IPS DF 4.7 (cell line): Measurements from ENCODE around the gene SUFU.

Source experiments
- DNase-seq: peaks from one replicate; pipeline ENCODE4 v3.0.0-alpha.2; 2013; ENCODE audit warnings: low spot score; ENCODE audit errors: extremely low read depth

Gene SUFU

DNA sequence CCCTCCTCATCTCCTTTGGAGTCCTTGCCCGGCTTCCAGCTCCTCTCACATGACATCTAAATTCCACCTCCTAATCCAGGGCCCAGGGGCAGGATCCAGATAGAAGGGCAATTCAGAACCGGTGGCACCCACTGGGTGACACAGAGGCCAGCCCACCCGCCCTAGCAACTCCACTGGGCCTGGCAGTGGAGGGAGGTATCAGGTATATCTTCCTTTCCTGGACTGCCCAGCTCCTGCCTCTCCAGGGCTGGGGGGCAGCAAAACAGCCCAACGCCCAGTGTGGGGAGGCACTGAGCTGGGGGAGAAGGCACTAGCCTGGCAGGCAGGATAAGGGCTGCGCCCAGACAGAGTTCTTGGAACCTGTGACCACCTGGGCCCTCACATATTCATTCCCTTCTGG is 130.1 kb downstream of the SUFU start:
- DNase-seq = no peak

DNA sequence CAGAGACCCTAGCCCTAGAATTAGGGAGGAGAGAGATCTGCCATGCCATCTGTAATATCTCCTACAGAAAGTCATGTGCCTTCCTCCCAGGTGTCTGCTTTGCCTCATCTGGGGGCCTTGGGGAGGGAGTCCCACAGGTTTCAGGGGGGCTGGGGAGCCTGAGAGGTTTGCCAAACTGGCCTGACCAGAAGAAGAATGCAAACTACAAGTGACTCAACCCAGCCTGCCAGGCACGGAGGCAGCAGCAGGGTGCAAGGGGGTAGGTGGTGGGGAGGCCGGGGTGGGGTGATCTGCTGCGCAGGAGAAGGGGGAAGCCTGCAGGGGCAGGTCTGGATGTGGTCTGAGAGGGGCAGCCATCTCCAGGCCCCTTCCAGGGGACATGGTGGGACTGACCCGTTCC is 130.9 kb downstream of the SUFU start:
- DNase-seq = no peak

DNA sequence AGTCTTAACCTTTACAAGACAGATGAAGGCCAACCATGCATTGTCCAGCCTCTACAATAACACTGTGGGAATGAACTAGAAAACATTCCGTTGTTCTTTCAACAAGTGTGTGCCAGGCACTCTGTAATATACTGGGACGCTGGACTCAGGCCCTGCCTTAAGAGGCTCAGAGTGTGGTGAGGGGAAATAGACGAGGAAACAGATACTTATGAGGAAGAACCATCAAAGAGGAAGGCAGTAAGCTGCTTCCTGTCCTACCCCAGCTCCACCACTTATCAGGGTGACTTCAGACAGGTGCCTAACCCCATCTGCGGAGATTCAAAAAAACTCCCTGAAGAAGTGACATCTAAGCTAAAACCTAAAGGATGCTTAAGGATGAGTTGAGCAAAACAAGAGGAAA is 131.6 kb downstream of the SUFU start:
- no peak for DNase-seq

DNA sequence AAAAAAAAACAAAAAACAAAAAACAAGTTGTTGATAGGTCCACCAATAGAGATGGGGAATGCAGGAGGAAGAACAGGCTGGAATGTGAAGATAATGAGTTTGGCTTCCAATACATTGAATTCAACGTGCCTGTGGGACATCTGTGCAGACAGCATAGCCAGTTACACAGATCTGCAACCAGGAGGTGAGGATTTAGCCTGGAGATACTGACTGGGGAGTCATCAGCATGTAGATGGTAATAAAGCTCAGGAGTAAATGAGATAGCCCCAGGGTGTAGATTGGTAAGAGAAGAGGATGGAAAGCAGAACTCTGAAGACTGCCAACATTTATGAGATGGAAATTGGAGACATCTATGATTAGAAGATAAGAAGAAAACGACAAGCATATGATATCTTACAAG is 135.8 kb downstream of the SUFU start:
- no peak for DNase-seq

DNA sequence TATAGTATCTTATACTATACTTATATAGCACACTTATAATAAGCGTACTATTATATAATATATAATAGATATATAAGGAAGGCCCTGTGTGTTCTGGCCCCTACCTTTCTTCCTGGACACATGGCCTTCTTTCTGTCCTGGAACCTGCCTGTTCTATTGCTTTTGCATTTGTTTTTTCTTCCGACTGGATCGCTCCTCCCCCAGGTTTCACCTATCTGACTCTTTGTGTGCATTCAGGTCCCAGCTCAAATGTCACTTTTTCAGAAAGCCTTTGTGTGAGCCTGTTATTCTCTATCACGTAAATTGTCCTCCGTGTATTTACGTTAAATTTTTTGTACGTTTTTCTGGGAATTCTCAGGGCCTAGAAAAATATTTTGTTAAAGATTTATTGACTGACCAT is 137.6 kb downstream of the SUFU start:
- DNase-seq = no peak

DNA sequence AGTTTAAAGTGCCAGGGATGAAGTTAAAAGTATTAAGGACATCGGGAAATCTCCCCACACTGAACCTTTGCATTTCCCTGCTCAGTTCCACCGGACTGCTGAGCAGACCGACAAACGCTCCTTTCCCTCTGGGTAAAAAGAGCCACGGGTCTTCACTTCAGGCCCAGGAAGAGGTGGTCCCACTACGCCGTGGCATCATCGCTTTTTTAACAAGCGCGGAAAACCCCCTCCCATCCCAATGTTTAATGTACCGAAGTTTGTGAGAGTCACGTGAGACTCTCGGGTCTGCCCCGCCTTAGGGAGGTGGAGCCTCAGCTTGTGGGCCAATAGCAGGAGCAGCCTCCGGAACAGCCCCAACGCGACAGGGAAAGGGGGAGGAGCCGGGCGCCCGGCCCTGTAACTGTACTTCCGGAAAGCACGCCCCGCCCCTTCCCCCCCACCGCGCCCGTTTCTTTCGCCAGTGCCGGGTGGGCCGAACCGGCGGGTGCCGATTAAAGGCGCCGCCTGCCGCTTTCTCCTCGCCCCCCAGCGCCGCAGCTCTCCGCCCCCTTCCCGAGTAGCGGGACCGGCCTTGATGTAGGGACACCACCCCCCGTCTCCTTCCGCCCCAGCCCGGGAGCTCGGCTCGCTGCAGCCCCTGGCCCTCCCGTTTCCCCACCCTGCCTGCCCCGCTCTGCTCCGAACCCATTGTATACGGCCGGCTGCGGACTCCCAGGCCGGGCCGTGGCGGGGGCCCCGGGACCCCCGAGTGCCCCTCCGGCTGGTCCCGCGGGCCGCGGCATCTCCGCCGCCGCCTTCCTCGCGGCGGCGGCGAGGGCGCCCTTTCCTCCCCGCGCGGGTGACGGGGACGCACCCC is 138.3 kb downstream of the SUFU start:
- DNase-seq = peak; percentile 85

DNA sequence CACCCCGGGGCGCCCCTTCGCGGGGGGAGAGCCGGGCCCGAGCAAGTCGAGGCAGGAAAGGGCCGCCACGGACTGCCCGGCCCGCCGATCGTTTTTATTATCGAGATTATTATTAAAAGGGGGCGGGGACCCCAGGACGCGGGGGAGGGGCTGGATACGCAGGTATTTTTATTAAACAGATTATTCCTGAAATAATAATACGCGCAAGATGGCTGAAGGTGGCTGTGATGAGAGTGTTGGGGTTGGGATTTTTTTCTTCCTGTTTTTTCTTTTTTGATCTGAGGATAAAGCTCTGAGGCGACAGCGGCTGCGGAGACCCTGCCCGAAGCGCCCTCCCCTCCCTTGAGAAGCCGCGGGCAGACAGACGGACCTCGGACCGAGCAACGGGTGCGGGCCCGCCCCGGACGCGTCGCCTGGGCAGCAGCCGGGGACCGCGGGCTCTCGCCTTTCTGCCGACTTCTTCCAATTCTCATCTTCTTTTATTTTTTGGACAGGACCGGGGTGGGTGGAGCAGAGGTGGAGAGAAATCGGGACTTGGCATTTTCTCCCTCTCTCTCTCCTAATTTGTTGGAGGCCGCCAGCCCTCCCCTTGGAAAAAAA is 139.1 kb downstream of the SUFU start:
- no peak for DNase-seq

DNA sequence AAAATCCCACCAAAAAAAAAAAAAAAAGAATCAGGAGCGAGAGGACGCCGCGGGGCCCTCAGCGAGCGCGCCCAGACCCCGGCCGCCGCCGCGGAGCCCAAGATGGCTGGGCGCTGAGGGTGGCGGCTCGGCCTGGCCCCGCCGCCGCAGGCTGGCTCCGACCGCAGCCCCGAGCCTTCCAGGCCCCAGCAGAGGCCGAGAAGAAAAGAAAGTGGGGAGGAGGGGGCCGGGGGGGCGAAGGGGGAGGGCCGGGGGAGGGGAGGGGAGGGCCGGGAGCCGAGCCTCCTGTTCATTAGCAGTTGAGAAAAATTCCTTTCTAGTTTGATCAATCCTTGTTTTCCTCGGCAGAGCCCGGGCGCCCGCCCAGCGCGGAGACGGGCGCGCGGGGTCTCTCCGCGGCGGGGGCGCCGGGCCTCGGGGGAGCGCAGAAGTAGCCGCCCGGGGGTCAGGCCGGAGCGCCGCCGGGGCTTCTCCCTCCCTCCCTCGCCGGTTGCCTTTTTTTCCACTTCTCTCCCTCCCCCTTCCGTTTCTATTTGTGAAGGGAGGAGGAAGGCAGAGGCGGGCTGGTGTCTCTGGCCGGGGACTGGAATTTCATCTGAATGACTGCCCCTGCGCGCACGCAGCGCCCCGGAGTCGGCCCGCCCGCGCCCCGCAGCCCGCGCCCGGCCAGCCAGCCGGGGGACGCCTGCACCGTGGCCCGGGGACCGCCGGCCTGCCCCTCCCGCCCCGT is 139.7 kb downstream of the SUFU start:
- DNase-seq = no peak

DNA sequence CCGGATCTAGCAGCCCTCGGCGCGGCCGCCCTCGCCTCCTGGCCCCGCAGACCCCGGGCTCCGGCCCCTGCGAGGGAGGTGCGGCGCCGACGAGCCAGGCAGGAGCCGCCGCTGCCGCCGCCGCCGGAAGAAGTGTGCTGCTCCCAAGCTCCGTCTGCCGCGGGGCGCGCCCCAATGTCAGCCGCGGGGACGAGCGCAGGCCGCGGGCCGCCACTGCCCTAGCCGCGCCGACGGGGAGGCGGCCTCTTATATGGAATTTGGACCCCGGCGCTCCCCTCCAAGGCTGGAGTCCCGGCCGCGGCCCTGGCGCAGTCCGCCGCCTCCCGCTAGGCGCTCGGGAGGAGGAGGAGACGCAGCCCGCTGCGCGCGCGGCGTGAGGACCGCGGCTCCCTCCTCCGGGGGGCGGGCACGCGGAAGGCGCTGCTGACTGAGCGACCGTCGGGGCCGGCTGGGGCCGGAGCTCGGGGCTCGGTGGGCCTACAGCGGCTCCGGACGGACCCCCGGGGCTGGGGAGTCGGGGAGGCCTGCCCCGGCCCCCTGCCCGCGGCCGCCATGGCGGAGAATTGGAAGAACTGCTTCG is 140.4 kb downstream of the SUFU start, which contains the start of gene TRIM8:
Gene TRIM8 (plus strand): TSS at position 414 of the 580 bp plus-strand sequence. CDS start 139 bp downstream, at position 553.
- DNase-seq = no peak

DNA sequence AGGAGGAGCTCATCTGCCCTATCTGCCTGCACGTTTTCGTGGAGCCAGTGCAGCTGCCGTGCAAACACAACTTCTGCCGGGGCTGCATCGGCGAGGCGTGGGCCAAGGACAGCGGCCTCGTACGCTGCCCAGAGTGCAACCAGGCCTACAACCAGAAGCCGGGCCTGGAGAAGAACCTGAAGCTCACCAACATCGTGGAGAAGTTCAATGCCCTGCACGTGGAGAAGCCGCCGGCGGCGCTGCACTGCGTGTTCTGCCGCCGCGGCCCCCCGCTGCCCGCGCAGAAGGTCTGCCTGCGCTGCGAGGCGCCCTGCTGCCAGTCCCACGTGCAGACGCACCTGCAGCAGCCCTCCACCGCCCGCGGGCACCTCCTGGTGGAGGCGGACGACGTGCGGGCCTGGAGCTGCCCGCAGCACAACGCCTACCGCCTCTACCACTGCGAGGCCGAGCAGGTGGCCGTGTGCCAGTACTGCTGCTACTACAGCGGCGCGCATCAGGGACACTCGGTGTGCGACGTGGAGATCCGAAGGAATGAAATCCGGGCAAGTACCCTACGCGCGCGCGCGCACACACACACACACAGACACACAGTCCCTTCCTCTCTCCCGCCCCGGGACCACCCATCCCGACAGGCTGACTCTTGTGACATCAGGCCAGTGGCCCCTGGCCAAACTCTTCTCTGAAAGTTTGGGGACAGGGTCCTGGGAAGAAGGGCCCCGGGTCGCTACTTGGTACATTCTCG is 141.0 kb downstream of the SUFU start:
- DNase-seq = no peak

DNA sequence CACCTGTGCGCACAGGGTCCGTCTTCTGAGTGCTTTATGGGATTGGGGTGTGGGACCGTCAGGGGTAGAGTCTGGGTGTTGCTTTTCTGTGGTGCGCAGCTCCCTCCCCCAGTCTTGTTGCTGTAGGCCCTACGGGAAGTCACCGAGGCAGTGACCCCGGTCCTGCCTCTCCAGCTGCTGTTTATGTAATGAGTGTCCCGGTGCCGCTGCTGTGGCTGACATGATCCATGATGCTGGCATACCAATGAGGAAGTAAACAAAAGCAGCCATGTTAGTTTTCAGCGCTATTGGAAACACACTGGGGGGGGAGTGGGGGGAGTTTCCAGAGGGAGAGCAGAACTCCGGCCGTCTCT is 141.6 kb downstream of the SUFU start:
- DNase-seq = no peak

DNA sequence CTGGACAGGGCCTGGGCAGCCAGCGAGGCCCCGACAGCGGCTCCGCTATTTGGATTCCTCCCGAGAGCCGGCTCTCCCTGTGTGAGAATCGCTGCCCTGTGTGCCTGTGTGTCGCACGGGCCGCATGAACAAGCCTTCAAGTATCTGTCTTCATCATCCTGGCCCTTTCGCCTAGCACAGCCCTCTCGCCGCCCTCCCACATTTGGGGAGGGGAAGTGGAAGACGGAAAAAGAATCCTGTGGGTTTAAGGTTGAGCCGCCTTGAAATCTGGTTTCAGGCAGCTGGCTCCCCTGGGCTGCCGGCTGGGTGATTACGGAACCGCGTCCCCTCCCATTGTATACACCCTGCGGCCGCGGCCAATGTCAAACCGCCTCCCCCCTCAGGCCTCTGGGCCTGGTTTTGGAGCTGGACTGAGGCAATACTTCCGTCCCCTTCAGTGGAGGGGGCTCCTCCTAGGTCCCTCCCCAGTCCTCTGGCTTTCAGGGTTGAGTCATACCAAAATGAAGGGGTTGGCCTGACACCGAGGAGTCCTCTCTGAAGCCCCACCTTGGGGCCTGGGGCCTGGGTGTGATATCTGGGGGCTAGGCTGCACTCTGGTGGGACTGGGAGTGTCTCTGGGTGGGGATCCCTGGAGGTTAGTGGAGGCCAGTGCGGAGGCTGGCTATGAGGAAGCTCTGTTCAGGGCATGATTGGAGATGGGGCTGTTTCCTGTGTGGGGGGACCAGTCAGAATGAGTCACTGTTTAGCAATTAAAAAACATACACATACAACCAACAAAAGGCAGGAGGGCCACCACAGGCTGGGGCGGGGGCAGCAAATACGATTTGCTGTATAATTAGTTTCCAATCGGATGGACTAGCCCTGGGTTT is 142.2 kb downstream of the SUFU start:
- no peak for DNase-seq

DNA sequence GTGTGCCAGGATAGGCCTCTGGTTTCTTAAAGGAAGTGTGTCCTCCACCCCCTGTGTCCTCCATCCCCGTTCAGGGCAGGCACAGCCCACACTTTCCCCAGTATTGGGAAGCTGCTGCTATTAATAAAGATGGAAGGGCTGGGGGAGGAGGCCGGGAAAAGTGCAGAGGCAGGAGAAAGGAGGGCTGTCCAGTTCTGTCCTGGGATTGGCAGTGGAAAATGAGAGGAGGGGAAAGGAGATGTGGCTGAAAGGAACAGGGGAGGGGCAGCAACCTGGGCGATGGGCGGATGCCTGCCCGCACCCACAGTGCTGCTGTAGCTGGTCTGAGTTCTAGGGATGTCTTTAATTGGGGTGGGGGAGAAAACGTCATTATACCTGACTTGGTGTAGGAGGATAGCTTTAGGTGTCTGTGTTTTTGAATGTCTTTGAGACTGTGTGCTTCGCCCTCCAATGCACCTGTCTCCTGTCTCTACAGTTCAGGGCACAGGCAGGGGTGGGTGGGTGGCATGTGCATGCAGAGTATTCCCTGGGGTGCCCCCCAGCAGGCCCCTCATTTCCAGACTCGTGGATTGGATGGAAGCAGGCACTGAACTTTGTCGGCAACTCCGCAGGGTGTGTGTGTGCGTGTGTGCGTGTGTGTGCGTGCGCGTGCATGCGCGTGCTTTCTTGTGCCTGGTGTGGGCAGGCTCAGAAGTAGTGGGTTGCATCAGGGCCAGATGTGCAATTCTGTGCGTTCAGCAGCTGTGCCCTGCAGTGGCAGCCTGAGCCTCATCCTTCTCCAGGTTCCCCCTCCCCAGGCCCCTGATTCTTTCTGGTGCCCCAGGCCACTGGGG is 143.1 kb downstream of the SUFU start:
- no peak for DNase-seq

DNA sequence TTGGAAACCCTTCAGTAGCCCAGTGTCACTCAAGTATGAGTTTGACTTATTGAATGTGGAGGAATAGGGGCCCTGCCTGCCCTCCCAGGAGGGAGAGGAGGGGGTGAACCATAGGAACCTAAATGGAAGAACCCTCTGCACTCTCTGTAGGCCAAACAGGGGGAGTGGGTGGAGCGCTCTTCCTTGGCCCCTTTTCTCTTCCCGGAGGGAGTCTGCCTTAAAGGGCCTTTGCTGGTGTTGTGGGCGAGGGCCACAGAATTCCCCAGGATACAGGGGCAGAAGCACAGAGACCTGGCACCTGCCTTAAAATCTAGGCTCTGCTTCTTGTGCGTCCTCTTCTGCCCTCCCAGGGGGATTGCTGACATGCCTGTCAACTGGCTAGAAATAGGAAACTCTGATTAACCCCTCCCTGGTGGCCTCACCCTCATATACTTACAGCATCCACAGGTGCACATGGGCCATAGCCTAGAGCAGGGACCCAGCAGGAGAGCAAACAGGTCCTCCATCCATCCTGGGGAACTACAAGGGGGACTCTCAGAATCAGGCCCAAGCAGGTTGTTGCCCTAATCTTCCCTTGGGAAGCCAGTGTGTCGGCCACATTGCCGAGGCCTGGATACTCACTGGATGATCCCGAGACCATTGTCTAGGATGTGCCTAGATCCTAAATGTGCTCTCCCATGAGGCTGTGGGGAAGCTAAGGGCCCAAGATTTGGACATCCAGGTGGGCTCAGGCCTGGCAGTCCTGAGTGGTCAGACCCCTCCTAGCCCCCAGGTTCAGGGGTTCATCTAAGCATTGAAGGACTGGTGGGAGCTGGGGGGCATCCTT is 143.9 kb downstream of the SUFU start:
- no peak for DNase-seq

DNA sequence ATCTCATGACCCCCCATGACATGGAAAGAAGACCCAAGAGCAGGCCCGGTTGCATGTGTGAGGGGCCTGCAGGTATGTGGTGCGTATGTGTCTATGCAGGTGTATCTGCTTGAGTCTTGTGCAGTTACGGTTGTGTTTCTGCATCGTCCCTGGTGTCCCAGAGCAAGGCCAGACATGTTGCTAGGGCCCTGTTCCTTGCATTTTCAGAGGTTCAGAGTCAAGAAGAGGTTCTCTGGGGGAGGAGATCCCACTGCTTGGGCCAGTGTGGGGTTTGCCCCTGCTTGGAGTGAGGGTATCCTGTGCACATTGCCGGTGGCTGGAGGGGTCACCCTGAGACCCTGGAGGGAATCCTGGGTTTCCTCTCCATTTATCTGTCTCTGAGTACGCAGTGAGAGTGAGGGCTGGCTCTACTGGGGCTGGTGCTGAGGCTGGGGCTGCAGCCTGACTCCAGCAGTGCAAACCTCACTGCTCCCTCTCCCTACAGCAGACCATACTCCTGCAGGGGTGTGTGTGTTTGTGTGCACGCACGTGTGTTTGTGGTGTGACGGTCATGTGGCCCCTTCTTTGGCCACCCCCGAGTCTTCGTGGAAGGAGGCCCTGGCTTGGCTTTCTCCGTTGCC is 144.6 kb downstream of the SUFU start:
- no peak for DNase-seq

DNA sequence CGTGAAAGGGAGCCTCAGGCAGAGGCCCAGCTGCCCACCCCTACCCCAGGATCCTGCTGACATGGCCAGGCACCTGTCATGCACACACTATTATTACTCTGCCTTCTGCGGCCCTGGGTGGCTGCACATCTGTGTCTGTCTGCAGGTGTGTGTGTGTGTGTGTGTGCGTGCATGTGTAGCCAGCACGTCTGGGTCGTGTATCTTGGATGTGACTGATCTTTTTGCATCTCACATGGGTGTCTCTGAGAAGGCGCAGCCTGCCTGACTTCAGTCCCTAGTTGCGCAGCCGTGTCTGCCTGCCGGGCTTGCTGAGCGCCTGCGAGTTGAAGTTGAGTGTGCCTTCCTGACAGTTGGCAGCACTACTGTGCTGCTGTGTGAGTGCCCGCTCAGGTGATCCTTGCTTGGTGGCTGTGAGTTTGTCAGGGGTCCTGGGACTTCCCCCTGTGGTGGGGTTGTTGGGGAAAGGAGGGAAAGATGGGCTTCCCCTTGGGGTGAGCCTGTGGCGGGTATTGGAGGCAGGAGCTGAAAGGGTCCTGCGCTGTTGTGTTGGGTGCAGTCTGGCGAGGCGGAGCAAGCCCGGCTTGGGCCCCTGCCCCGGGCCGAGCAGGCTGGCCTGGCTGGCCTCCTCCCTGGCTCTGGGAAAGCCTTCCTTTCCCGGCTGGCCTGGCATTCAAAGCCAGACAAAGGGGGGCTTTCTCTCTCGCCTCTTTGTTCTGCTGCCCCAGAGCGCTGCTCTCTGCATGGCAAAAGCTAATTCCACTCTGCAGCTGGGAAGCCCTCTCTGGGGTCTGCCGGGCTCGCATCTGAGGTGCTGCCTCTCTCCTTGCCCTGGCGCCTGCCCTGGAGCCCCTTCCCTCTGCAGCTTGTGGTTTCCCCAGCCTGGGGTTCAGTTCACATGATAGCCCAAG is 145.4 kb downstream of the SUFU start:
- DNase-seq = no peak
